B cell (primary cell): ENCODE results near the gene CFAP73.

Experiments
- CTCF ChIP-seq: fragments of 200-600 bp; IDR thresholded peaks from one replicate; pipeline ENCODE4 v1.8.0; 2022; ENCODE audit warnings: antibody characterized with exemption, mild to moderate bottlenecking
- EZH2 ChIP-seq: IDR thresholded peaks from 2 replicates; pipeline ENCODE4 v1.6.1; 2012; ENCODE audit warnings: borderline replicate concordance, low read depth, mild to moderate bottlenecking, moderate library complexity, low read length; ENCODE audit not compliant: insufficient read depth, poor library complexity, severe bottlenecking

DNA sequence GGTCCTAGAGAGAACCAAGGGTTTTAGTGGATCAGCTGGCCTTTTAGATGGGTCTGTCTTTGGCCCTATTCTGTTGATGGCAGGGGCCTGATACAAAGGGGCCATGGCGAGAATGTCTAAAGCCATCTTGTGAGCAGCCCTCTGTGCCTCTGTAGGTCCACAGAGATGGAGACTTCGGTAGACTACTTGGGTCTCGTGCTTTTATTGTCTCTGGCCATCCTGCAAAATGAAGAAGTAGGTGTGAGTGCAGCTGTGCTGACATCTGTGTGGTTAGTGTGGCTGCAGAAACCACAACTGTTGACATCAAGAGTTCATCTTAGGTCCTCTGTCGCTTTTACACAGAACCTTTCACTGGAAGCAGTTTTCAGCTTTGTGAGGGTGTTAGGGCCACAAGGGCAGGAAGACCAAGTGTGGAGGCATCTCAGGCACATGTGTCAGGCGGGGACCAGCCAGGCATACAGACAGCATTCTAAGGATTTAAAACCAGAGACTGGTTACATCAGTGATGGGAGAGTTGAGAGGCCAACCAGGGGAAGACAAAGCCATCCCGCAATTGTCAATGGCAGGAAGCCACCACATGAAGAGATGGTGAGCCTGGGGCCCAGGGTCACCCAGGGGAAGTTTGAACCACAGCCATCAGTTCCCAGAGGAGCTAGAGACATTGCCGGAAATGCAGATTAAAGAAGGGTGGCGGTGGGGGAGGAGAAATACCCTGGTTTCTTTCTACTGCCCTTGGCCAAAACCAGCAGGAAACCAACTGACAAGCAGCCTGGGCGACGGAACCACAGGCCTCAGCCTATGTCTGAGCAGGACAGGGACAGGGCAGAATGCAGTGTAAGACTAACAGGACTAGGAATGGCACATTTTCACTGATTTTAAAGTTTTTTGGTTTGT lies 58.8 kb downstream of the CFAP73 start:
- TF ChIP-seq CTCF (no peak), EZH2 (no peak)
